Activated naive CD4-positive, alpha-beta T cell treated with Interleukin-2 at 50 U/mL for 16 hours (primary cell): Measurements from ENCODE around the gene ST3GAL2.
"Not testable (repeated sequence)": the region's sequence is repeated elsewhere in the genome, so short reads cannot be mapped to it uniquely, and the experiment has no call there.

Experiments
- DNase-seq: peaks from one replicate; pipeline ENCODE4 v3.0.0-alpha.2; 2020

The ST3GAL2 gene

GRCh38 chr16:70380919-70381603, 57.8 kb downstream of the ST3GAL2 start:
- DNase-seq = peak; percentile 97

DNA sequence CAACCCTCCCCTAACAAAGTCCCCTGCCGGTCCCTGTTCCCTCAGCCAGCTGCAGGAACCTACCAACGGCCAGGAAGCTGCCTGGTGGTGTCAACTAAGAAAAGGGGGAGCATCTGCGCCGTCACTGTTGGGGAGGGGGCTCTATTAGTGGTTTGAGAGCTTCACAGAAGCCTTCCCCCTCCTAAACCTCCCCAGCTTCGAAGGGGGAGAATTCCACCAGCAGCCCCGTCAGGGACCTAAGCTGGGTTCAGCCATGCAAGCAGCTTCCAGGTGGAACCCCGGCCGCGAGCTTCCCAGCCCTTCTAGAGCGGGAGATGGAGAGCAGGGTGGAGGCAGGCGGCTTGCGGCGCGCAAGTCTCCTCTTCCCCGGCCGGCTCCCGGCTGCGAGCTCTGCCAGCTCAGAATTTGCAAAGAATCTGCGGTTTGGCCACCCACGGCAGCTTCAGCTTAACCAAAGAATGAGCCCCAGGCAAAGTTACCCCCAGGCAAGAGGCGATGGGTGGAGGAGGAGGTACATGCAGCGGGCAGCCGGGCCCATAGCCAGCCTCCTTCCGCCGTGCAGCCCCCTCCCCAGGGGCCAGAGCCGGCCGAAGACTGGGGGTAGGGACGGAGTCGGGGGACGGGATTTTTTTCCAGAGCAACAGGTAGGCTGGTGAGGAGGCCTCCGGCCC, 58.5 kb downstream of the ST3GAL2 start:
- DNase-seq = peak; percentile 87

- no peak for DNase-seq
Observed at GRCh38 chr16:70378869-70379493, 59.9 kb downstream of the ST3GAL2 start.

- DNase-seq = no peak
Observed at GRCh38 chr16:70377782-70378181, 61.1 kb downstream of the ST3GAL2 start.

- no peak for DNase-seq
Observed at GRCh38 chr16:70375636-70376611, 63.0 kb downstream of the ST3GAL2 start.

DNA sequence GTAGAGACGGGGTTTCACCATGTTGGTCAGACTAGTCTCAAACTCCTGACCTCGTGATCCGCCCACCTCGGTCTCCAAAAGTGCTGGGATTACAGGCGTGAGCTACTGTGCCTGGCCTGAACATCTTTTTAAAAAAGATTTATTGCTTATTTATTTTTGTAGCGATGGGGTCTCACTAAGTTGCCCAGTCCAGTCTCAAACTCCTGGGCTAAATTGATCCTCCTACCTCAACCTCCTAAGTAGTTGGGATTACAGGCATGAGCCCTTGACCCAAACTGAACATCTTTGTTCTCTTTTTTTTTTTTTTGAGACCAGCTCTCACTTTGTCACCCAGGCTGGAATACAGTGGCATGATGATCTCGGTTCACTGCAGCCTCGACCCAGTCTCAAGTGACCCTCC, 64.7 kb downstream of the ST3GAL2 start:
- no peak for DNase-seq

DNA sequence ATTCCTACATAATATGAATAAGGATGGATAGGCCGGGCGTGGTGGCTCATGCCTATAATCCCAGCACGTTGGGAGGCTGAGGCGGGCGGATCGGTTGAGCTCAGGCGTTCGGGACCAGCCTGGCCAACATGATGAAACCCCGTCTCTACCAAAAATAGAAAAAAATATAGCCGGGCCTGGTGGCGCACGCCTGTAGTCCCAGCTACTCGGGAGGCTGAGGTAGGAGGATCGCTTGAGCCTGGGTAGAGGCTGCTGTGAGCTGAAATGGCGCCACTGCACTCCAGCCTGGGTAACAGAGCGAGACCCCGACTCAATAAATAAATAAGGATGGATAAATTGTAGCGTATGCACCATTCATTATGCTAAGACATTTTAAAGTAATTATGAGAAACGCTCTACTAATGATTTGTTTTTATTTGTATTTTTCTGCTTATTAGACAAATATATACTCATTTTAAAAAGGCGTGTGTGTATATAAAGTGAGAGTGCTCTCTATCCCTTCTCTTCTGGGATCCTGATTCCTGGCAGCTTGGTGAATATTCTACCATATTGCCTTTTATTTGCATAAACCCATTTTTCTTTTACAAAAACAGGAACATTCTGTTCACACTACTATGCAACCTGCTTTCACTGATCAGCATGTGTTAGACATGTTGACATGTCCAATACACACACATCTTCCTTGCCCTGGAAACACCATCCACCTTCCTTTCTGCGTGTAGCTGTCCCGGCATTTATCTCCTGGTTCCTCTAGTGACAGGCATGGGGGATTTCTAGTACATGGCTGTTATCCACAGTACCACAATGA, 65.8 kb downstream of the ST3GAL2 start:
- DNase-seq = no peak

DNA sequence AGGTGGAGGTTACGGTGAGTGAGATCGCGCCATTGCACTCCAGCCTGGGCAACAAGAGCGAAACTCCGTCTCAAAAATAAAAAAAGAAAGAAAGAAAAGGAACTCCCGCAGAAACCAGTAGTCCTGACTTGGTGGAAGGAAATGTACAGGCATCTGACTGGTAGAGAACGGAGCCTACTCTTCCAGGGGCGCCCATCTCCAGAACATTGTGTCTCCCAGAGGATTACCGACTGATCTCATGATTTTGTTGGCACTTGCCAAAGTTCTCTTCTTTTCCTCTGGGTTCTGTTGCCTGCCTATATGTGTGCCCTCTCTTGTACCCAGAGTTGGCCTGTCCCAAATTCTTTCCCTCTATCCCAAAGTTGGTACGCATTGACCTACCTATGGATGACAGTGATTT, 68.0 kb downstream of the ST3GAL2 start:
- DNase-seq = no peak

- peak; percentile 46 for DNase-seq
Observed at GRCh38 chr16:70370145-70370544, 68.8 kb downstream of the ST3GAL2 start.

DNA sequence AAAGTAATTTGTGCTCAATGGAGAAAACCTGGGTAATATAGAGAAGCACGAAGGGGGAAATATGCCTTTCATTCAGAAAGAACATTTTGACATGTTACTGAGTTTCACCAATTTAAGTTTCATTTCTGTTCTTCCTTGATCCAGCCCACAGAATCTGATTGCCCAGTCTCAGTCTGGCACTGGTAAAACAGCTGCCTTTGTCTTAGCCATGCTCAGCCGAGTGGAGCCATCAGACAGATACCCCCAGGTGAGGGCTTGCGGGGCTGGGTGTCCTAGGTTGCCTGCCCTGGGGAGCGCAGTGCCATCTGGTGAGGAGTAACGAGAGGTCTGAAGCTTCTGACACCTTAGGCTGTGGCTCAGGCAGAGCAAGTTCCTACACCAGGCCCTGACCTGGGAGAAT, 74.5 kb downstream of the ST3GAL2 start:
- no peak for DNase-seq

DNA sequence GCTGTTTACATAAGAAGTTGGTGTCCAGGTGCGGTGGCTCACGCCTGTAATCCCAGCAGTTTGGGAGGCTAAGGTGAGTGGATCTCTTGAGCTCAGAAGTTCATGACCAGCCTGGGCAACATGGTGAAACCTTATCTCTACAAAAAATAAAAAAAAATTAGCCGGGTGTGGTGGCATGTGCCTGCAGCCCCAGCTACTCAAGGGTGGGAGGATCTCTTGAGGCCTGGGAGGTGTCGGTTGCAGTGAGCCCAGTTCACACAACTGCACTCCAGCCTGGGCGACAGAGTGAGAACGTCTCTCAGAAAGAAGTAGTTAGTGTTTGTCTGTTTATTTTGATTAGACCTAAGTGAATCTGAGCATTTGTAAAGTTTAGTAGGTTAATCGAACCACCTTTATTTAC, 79.3 kb downstream of the ST3GAL2 start:
- no peak for DNase-seq

DNA sequence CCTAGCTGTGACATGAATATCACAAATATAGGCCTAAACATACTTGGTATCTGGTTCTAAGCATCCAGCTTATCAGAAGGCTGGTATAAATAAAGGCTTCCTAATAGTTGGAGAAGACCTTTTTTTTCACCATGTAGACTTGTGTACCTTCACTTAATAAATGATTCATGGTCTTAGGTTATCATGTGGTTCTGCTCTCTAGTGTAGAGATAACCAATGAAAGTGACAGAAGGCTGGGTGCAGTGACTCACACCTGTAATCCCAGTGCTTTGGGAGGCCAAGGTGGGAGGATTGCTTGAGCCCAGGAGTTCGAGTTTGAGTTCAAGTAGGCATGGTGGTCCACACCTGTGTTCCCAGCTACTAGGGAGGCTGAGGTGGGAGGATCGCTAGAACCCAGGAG, 89.1 kb downstream of the ST3GAL2 start:
- DNase-seq = no peak

GRCh38 chr16:70348991-70349390, 89.9 kb downstream of the ST3GAL2 start:
- no peak for DNase-seq

DNA sequence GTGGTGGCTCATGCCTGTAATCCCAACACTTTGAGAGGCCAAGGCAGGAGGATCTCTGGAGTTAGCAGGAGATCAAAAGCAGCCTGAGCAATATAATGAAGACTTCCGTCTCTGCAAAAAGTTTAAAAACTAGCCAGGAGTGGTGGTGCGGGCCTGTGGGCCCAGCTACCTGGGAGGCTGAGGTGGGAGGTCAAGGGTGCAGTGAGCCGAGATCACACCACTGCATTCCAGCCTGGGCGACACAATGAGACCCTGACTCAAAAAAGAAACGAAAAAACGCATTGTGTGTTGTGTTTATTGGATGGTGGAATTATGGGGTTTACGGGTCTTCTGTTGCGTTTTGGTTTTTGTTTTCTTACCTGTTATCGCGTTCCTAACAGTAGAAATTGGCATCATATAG, 93.1 kb downstream of the ST3GAL2 start:
- no peak for DNase-seq

DNA sequence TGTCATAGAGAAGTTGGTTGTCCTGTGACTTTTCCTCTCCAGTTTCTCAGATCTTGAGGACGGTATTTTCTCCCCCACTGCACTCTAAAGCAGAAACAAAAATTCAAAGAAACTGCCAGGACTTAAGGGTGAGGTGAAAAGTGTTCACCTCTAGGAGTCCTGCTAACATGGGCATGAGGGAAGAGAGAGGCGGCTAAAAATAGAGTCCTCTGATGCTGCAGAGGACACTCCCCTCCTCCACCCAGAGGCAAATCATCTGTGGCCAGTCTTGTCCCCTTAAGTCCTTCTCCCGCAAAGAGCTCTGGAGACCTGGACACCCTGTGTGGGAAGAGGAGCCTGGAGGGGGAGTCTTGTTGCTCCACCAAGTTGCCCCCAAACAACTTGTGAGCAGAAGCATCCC, 96.9 kb downstream of the ST3GAL2 start:
- DNase-seq = no peak

DNA sequence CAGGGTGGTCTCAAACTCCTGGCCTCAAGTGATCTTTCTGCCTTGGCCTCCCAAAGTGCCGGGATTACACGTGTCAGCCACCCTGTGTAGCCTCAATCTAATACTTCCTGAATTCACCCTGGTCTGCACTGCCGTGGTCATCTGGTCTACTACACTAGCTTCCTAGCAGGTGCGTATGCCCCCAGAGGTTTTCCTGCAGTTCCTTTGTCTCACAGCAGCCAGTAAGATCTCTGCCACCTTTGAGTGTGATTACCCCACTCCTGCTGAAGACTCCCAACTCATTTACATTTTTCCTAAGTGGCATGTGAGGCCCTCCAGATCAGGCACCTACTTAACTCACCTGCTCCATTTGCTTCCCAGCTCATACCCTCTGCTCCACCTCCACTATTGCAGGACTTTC, 97.3 kb downstream of the ST3GAL2 start:
- no peak for DNase-seq

DNA sequence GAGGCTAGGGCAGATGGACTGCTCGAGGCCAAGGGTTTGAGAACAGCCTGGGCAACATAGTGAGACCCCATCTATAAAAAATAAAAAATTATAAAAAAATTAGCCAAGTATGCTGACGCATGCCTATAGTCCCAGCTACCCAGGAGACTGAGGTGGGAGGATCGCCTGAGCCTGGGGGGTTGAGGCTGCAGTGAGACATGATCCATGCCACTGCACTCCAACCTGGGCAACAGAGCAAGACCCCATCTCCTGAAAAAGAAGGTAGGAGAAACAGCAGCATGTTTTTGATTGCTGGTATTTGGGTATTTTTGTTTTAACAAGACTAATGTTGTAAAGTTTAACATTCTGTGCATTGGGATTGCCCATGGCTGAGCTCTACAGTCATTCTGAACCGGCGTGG, 101.1 kb downstream of the ST3GAL2 start:
- no peak for DNase-seq

DNA sequence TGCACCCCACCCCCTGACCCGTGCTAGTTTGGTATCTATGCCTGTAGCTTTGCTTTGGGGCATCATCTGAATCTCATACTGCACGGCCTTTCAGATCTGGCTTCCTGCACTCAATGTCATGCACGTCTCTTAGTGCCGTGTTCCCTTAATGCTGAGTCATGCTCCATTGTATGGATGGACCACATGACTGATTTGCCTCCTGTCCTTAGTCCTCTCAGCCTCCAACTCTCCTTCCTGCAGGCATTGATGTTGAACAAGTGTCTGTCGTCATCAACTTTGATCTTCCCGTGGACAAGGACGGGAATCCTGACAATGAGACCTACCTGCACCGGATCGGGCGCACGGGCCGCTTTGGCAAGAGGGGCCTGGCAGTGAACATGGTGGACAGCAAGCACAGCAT, 106.2 kb downstream of the ST3GAL2 start:
- not testable (repeated sequence) for DNase-seq

- DNase-seq = peak; percentile 9
Observed at GRCh38 chr16:70331588-70332358, 107.1 kb downstream of the ST3GAL2 start.

- DNase-seq = no peak
Observed at GRCh38 chr16:70331091-70331490, 107.8 kb downstream of the ST3GAL2 start.
